Stimulated activated CD8-positive, alpha-beta memory T cell treated with anti-CD3 and anti-CD28 coated beads, Interleukin-2, amount 100 ng/mL, for 48 hours (primary cell): ENCODE results near the gene FANCD2.
"Not testable (repeated sequence)": the region's sequence is repeated elsewhere in the genome, so short reads cannot be mapped to it uniquely, and the experiment has no call there.

Source experiments
- DNase-seq, 2 donors: peaks; one replicate each; pipeline ENCODE4 v3.0.0-alpha.2; 2020; ENCODE audit warnings: low read depth in 2 of 2

Gene FANCD2

GRCh38 chr3:10026084-10026890 lies at the start of gene FANCD2:
FANCD2 (plus strand) TSS chr3:10026437; CDS start chr3:10028658, 2,221 bp downstream.
- DNase-seq, result peak; percentile 86 to 92

- DNase-seq, result peak in 1 of 2 donors; percentile 18
Measured at GRCh38 chr3:9976721-9977709, 49.2 kb upstream of the FANCD2 start.

- no peak for DNase-seq
Measured at GRCh38 chr3:9978710-9979305, 47.4 kb upstream of the FANCD2 start.

GRCh38 chr3:9980251-9980650 lies 46.0 kb upstream of the FANCD2 start:
- no peak for DNase-seq

- no peak for DNase-seq
Measured at GRCh38 chr3:9986230-9986725, 40.0 kb upstream of the FANCD2 start.

- DNase-seq, result no peak
Measured at GRCh38 chr3:9994086-9994844, 32.0 kb upstream of the FANCD2 start.

GRCh38 chr3:10000686-10001085 lies 25.6 kb upstream of the FANCD2 start:
- no peak for DNase-seq

- DNase-seq, result no peak
Measured at GRCh38 chr3:10002951-10003350, 23.3 kb upstream of the FANCD2 start.

GRCh38 chr3:10004506-10004905 lies 21.7 kb upstream of the FANCD2 start:
- no peak for DNase-seq

- no peak for DNase-seq
Measured at GRCh38 chr3:10004960-10005564, 21.2 kb upstream of the FANCD2 start.

- DNase-seq, result no peak
Measured at GRCh38 chr3:10006048-10006761, 20.0 kb upstream of the FANCD2 start.

GRCh38 chr3:10006762-10007090 lies 19.5 kb upstream of the FANCD2 start:
- no peak for DNase-seq

GRCh38 chr3:10007126-10007782 lies 19.0 kb upstream of the FANCD2 start:
- no peak for DNase-seq

GRCh38 chr3:10008216-10008587 lies 18.0 kb upstream of the FANCD2 start:
- not testable (repeated sequence) for DNase-seq

- peak; percentile 61 to 71 for DNase-seq
Measured at GRCh38 chr3:10008588-10009344, 17.5 kb upstream of the FANCD2 start.

- no peak for DNase-seq
Measured at GRCh38 chr3:10010421-10010877, 15.8 kb upstream of the FANCD2 start.

GRCh38 chr3:10010878-10011465 lies 15.3 kb upstream of the FANCD2 start:
- peak; percentile 83 to 88 for DNase-seq

- DNase-seq, result no peak
Measured at GRCh38 chr3:10011631-10012030, 14.6 kb upstream of the FANCD2 start.
